Hepatic stellate cell (primary cell): Measurements from ENCODE around the gene CCDC87.

Experiments used
- DNase-seq: peaks from one replicate; pipeline ENCODE4 v3.0.0; 2011; ENCODE audit warnings: low spot score

Gene CCDC87

DNA sequence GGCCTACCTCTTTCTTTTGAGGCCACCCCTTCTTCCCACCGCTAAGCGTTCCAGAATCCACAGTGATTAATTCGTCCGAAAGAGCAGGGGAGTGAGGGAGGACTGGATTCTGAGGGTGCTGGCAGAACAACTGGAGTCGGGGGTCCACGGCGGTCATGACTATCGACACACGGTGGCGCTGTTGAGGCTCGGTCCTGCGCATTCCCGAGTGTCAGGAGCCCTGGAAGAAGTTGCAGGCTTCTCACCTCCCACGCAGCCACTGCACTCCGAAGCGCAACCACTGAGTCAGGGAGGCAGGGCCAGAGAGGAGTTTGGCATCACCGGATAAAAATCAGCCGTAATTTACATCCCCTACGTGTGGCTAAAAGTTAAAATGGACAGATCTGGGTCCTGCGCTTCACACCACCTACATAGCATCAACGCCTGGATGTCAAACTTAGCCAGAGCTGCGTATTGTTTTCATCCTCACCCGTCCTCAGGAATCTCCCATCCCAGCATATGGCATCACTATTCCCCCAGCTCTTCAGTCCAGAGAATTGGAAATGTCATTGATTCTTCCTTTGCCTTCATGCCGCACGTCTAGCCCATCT lies 13.8 kb downstream of the CCDC87 start:
- DNase-seq, result peak; percentile 88

DNA sequence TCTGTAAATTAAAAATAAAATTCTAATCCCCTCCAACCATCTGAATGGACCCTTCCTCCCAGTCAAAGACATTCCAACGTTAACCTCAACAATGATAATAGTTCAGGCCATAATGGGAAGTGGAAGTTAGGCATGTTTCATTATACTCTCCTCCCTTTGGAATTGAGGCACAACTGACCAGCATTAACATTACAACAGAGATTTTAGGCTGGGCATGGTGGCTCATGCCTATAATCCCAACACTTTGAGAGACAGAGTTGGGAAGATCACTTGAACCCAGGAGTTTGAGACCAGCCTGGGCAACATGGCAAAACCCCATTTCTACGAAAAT lies 22.0 kb downstream of the CCDC87 start:
- DNase-seq, result no peak

DNA sequence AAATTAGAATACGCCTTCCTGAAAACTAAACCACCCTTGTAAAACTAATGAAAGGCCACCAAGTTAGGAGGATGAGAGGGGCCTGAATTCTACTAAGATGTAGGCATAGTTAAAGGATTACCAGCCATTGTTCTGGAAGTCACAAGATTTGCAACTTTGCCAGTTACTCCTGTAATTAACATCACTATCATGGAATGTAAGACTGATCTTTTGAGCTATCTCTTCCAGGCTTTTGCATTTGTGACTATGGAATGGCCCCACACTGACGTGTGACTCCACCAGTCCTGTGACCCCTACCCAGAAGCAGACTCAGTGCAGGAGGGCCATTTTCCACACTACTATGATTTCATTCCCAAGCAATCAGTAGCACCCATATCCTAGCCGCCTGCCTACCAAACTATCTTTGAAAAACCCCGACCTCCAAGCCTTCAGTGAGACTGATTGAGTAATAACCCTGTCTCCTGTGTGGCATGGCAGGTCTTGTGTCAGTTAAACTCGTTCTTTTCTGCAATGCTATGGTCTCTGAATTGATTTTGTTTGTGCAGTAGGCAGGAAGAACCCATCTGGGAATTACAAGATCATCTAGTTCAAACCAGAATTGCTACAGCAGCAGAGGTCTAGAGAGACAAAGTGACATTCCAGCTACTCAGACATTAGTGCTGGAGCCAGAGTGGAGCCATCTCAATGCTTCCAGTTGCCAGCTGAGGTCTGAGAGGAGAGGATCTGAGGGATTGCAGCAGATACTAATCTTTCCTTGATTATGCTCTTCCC lies 22.6 kb downstream of the CCDC87 start:
- no peak for DNase-seq

GRCh38 chr11:66569076-66569475 lies 23.8 kb downstream of the CCDC87 start:
- no peak for DNase-seq

DNA sequence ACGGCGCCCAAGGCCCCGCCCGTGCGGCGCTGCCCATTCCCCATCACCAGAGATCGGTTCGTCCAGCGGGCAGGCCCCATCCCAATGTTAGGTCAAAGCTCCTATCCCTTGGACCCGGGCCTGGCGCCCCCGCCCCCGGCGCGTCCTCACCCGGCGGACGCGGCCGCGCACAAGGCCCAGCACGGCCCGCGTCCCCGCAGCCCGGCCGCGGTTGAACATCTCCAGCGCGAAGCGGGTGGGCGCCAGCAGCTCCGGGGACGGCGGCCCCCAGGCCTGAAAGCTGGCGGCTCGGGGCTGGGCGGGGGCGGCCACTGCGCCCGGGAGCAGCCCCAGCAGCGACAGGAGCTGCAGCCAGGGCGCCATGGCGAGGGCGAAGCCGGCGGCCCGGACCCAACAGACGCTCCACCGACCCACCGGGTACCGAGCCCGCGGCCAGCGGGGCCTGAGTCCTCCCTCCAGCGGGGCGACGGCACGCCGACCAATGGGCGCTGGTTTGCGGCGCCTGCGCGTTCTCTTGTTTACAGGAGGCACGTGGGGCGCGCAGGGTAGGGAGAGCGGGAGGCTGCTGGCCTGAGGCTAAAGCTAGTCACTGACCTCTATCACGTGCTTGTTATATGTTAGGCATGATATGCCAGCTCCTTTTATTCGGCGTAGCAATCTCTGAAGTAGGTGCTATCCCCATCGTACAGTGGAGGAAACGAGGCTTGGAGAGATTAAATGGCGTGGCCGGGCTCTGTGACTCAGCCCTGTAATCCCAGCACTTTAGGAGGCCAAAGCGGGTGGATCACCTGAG lies 24.5 kb downstream of the CCDC87 start, which contains the start of gene CTSF:
Gene CTSF (minus strand): TSS at position 483 of the 793 bp plus-strand sequence. CDS start 120 bp downstream, at position 363.
- peak; percentile 98 for DNase-seq

DNA sequence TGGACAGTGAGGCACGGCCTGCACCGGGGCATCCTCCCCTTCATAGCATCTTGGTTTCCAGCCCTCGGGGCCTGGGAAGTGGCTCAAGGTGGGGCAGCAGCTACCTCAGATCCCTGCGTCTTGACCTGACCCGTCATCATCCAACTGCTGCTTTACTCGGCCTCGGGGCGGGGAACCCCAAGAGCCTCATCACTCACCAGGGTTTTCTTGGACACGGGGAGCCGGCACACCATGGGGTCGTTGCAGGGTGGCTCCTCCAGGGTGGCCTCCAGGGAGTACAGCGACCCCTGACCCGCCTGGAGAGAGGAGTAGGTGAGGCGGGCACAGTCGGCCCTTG lies 25.1 kb downstream of the CCDC87 start:
- no peak for DNase-seq

DNA sequence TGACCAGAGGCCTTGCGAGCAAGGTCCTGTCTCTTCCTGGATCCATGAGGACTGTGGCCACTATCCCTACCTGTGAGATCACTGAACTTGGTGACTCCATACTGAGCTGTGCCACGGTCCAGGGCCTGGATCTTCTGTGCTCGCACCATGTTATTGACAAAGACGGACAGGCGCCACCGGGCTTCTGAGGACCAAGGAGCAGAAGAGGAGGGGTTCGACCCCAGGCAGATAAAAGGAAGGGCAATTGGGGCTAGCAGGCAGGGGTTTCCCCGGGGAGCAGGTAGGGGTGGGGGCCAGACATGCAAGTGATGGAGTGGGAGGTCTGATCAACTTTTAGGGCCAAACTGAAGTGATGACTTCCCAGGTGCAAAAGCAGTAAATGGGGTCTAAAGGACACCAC lies 26.6 kb downstream of the CCDC87 start:
- no peak for DNase-seq

DNA sequence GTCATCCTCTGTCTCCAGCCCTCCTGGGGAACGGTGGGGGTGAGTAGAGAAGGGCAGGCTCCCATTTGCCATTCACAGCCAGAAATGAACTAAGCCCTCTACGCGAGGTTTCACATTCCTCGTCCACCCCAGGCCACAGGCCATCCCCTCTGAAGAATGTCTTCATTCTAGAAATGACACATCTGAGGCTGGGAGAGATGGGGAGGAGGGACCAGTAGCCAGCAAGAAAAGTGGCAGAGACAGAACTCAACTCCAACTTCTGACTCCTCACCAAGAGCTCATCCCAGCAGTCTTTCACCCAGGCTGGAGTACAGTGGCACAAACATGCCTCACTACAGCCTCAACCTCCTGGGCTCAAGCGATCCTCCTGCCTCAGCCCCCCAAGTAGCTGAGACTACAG lies 27.9 kb downstream of the CCDC87 start:
- DNase-seq, result no peak

- no peak for DNase-seq
These were observed 28.3 kb downstream of the CCDC87 start for GRCh38 chr11:66564538-66564937.

- DNase-seq, result no peak
These were observed 29.0 kb downstream of the CCDC87 start for GRCh38 chr11:66563832-66564231.

GRCh38 chr11:66562907-66563583 lies 29.8 kb downstream of the CCDC87 start:
- no peak for DNase-seq

- DNase-seq, result no peak
These were observed 30.6 kb downstream of the CCDC87 start for GRCh38 chr11:66562275-66562674.

DNA sequence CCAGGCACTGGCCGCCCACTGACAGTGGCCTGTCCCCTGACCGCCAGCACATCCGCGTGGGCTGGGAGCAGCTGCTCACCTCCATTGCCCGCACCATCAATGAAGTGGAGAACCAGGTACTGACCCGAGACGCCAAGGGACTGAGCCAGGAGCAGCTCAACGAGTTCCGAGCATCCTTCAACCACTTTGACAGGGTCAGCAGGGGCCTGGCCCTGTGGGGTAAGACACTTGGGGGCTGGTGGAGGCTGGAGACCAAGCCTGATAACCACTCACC lies 31.0 kb downstream of the CCDC87 start:
- DNase-seq, result no peak

GRCh38 chr11:66561178-66561974 lies 31.5 kb downstream of the CCDC87 start:
- no peak for DNase-seq

GRCh38 chr11:66559866-66560676 lies 32.8 kb downstream of the CCDC87 start:
- DNase-seq, result no peak

DNA sequence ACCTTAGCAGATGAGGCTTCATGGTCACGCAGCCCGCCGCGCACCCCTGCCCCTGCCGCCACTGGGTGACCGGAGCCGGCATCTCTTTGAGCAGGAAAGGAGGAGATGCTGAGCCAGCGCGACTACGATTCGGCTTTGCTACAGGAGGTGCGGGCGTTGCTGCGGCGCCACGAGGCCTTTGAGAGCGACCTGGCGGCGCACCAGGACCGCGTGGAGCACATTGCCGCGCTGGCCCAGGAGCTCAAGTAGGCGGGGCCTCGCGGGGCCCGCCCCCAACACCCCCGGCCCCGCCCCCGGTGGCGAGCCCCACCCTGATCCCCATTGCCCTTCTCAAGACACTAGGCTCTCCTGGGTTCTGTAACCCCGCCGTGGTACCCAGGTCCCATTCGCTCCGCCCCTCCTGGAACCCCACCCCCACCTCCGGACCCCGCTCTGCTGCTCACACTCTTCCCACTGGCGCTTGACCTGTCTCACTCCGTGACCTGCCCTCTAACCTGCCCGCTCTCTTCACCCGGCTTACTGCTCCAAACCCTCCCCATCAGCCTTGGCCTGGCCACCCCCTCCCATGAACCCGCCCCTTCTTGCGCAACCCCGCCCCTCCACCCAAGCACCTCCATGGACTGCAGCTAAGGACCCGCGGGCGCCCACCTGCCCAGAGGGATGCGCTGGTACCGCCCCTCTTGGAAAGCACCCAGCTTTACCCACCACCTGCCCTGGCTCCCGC lies 33.6 kb downstream of the CCDC87 start:
- no peak for DNase-seq

DNA sequence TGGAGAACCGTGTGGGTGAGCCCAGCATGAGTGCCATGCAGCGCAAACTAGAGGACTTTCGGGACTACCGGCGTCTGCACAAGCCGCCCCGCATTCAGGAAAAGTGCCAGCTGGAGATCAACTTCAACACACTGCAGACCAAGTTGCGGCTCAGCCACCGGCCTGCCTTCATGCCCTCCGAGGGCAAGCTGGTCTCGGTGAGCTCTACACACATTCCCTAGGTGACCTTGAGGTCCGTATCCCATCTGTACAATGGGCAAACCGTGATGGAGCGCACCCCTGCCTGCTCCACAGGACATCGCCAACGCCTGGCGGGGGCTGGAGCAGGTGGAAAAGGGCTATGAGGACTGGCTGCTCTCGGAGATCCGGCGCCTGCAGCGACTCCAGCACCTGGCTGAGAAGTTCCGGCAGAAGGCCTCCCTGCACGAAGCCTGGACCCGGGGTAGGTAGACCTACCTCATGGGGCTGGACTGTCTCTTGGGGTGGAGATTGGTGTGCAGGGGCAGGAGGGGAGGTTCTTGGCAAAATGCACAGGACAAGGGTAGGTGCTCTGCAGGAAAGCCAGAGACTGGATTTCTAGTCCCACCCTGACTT lies 35.0 kb downstream of the CCDC87 start:
- DNase-seq, result no peak

GRCh38 chr11:66556086-66556485 lies 36.8 kb downstream of the CCDC87 start:
- DNase-seq, result no peak

- no peak for DNase-seq
These were observed 37.4 kb downstream of the CCDC87 start for GRCh38 chr11:66555416-66555815.

DNA sequence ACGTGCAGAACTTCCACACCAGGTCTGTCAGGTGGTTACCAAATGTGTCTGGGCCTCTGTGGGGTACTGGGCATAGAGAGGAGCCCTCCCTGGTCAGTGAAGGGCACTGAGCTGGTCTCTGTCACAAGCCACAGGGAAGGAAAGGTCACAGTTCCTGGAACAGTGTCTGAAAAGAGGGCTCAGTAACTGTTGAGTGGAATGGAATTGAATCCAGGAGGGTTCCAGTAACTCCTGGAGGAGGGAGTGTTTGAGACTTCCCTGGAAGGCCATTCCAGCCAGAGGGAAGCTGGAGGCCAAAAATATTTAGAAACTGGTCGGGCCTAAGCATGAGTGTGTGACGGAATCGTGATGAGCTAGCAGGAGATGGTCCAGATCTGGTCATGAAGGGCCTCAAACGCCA lies 38.3 kb downstream of the CCDC87 start:
- DNase-seq, result no peak
